ENCODE measurements around the gene FAM228A.
"Not testable (repeated sequence)": the region's sequence is repeated elsewhere in the genome, so short reads cannot be mapped to it uniquely, and the experiment has no call there.

Gene FAM228A

GRCh38 chr2:24164416-24164973 lies 10.4 kb upstream of the FAM228A start:
- H3K27ac ChIP-seq (ENCODE audit: low read depth, low read length): no peak overlapping the region

GRCh38 chr2:24169023-24169422 lies 5.8 kb upstream of the FAM228A start:
- no peak overlapping the region for H3K4me3 ChIP-seq (ENCODE audit: low read length)
- H3K4me1 ChIP-seq (ENCODE audit: control insufficient read depth, insufficient read depth, low read length): no peaks in the 10 kb centered on the region

More at GRCh38 chr2:24164416-24164973, 10.4 kb upstream of the FAM228A start:
- Histone ChIP-seq H3K4me3 (ENCODE audit: low read length) (no peak overlapping the region), H3K9ac (ENCODE audit: low read length) (no peak overlapping the region), H3K36me3 (ENCODE audit: control insufficient read depth, insufficient read depth, low read length) (no peaks in the 10 kb centered on the region), H3K27me3 (ENCODE audit: control insufficient read depth, insufficient read depth, low read length) (no peaks in the 10 kb centered on the region), H3K4me1 (ENCODE audit: control insufficient read depth, insufficient read depth, low read length) (no peaks in the 10 kb centered on the region)

GRCh38 chr2:24175631-24176187 lies 856 bp downstream of the FAM228A start:
- H3K27me3 ChIP-seq (ENCODE audit: control insufficient read depth, insufficient read depth, low read length): no peaks in the 10 kb centered on the region
- no peak overlapping the region for H3K9ac ChIP-seq (ENCODE audit: low read length)
- H3K36me3 ChIP-seq (ENCODE audit: control insufficient read depth, insufficient read depth, low read length): no peaks in the 10 kb centered on the region
- H3K27ac ChIP-seq (ENCODE audit: low read depth, low read length): no peak overlapping the region
- H3K4me1 ChIP-seq (ENCODE audit: control insufficient read depth, insufficient read depth, low read length): no peaks in the 10 kb centered on the region
- no peak overlapping the region for H3K4me3 ChIP-seq (ENCODE audit: low read length)

More at GRCh38 chr2:24169023-24169422, 5.8 kb upstream of the FAM228A start:
- Histone ChIP-seq H3K27ac (ENCODE audit: low read depth, low read length) (no peak overlapping the region), H3K27me3 (ENCODE audit: control insufficient read depth, insufficient read depth, low read length) (no peaks in the 10 kb centered on the region), H3K9ac (ENCODE audit: low read length) (no peak overlapping the region), H3K36me3 (ENCODE audit: control insufficient read depth, insufficient read depth, low read length) (no peaks in the 10 kb centered on the region)

- Histone ChIP-seq H3K9ac (ENCODE audit: low read length) (no peak overlapping the region), H3K27me3 (ENCODE audit: control insufficient read depth, insufficient read depth, low read length) (no peaks in the 10 kb centered on the region), H3K36me3 (ENCODE audit: control insufficient read depth, insufficient read depth, low read length) (no peaks in the 10 kb centered on the region), H3K27ac (ENCODE audit: low read depth, low read length) (no peak overlapping the region), H3K4me1 (ENCODE audit: control insufficient read depth, insufficient read depth, low read length) (no peaks in the 10 kb centered on the region), H3K4me3 (ENCODE audit: low read length) (no peak overlapping the region)
Observed at GRCh38 chr2:24176326-24176725, 1.5 kb downstream of the FAM228A start.

- Histone ChIP-seq H3K27me3 (ENCODE audit: control insufficient read depth, insufficient read depth, low read length) (no peaks in the 10 kb centered on the region), H3K4me1 (ENCODE audit: control insufficient read depth, insufficient read depth, low read length) (no peaks in the 10 kb centered on the region), H3K36me3 (ENCODE audit: control insufficient read depth, insufficient read depth, low read length) (no peaks in the 10 kb centered on the region), H3K4me3 (ENCODE audit: low read length) (no peak overlapping the region), H3K9ac (ENCODE audit: low read length) (no peak overlapping the region), H3K27ac (ENCODE audit: low read depth, low read length) (no peak overlapping the region)
Observed at GRCh38 chr2:24179683-24180082, 4.8 kb downstream of the FAM228A start.

GRCh38 chr2:24181849-24182248 lies 7.0 kb downstream of the FAM228A start:
- Histone ChIP-seq H3K4me1 (ENCODE audit: control insufficient read depth, insufficient read depth, low read length) (no peaks in the 10 kb centered on the region), H3K27me3 (ENCODE audit: control insufficient read depth, insufficient read depth, low read length) (no peaks in the 10 kb centered on the region), H3K4me3 (ENCODE audit: low read length) (no peak overlapping the region), H3K27ac (ENCODE audit: low read depth, low read length) (no peak overlapping the region), H3K36me3 (ENCODE audit: control insufficient read depth, insufficient read depth, low read length) (no peaks in the 10 kb centered on the region), H3K9ac (ENCODE audit: low read length) (no peak overlapping the region)

- Histone ChIP-seq H3K36me3 (ENCODE audit: control insufficient read depth, insufficient read depth, low read length) (no peaks in the 10 kb centered on the region), H3K9ac (ENCODE audit: low read length) (no peak overlapping the region), H3K4me1 (ENCODE audit: control insufficient read depth, insufficient read depth, low read length) (no peaks in the 10 kb centered on the region), H3K27me3 (ENCODE audit: control insufficient read depth, insufficient read depth, low read length) (no peaks in the 10 kb centered on the region), H3K27ac (ENCODE audit: low read depth, low read length) (no peak overlapping the region), H3K4me3 (ENCODE audit: low read length) (no peak overlapping the region)
Observed at GRCh38 chr2:24182507-24182906, 7.7 kb downstream of the FAM228A start.

- no peaks in the 10 kb centered on the region for H3K27me3 ChIP-seq (ENCODE audit: control insufficient read depth, insufficient read depth, low read length)
- H3K27ac ChIP-seq (ENCODE audit: low read depth, low read length): no peak overlapping the region
- no peak overlapping the region for H3K9ac ChIP-seq (ENCODE audit: low read length)
- no peaks in the 10 kb centered on the region for H3K36me3 ChIP-seq (ENCODE audit: control insufficient read depth, insufficient read depth, low read length)
- H3K4me1 ChIP-seq (ENCODE audit: control insufficient read depth, insufficient read depth, low read length): no peaks in the 10 kb centered on the region
- no peak overlapping the region for H3K4me3 ChIP-seq (ENCODE audit: low read length)
Observed at GRCh38 chr2:24183366-24184069, 8.7 kb downstream of the FAM228A start.

GRCh38 chr2:24189551-24189950 lies 14.7 kb downstream of the FAM228A start:
- Histone ChIP-seq H3K36me3 (ENCODE audit: control insufficient read depth, insufficient read depth, low read length) (no peaks in the 10 kb centered on the region), H3K27ac (ENCODE audit: low read depth, low read length) (no peak overlapping the region), H3K9ac (ENCODE audit: low read length) (no peak overlapping the region), H3K27me3 (ENCODE audit: control insufficient read depth, insufficient read depth, low read length) (no peaks in the 10 kb centered on the region), H3K4me3 (ENCODE audit: low read length) (no peak overlapping the region), H3K4me1 (ENCODE audit: control insufficient read depth, insufficient read depth, low read length) (no peaks in the 10 kb centered on the region)

GRCh38 chr2:24190503-24190902 lies 15.7 kb downstream of the FAM228A start:
- no peak overlapping the region for H3K9ac ChIP-seq (ENCODE audit: low read length)

GRCh38 chr2:24191156-24191555 lies 16.3 kb downstream of the FAM228A start:
- H3K27ac ChIP-seq (ENCODE audit: low read depth, low read length): no peak overlapping the region
- H3K4me1 ChIP-seq (ENCODE audit: control insufficient read depth, insufficient read depth, low read length): no peaks in the 10 kb centered on the region
- no peaks in the 10 kb centered on the region for H3K36me3 ChIP-seq (ENCODE audit: control insufficient read depth, insufficient read depth, low read length)
- H3K9ac ChIP-seq (ENCODE audit: low read length): no peak overlapping the region
- H3K27me3 ChIP-seq (ENCODE audit: control insufficient read depth, insufficient read depth, low read length): no peaks in the 10 kb centered on the region
- no peak overlapping the region for H3K4me3 ChIP-seq (ENCODE audit: low read length)

More at GRCh38 chr2:24190503-24190902, 15.7 kb downstream of the FAM228A start:
- no peaks in the 10 kb centered on the region for H3K27me3 ChIP-seq (ENCODE audit: control insufficient read depth, insufficient read depth, low read length)
- H3K4me1 ChIP-seq (ENCODE audit: control insufficient read depth, insufficient read depth, low read length): no peaks in the 10 kb centered on the region
- H3K36me3 ChIP-seq (ENCODE audit: control insufficient read depth, insufficient read depth, low read length): no peaks in the 10 kb centered on the region
- no peak overlapping the region for H3K4me3 ChIP-seq (ENCODE audit: low read length)
- no peak overlapping the region for H3K27ac ChIP-seq (ENCODE audit: low read depth, low read length)

- no peaks in the 10 kb centered on the region for H3K27me3 ChIP-seq (ENCODE audit: control insufficient read depth, insufficient read depth, low read length)
- H3K4me1 ChIP-seq (ENCODE audit: control insufficient read depth, insufficient read depth, low read length): no peaks in the 10 kb centered on the region
- H3K36me3 ChIP-seq (ENCODE audit: control insufficient read depth, insufficient read depth, low read length): no peaks in the 10 kb centered on the region
- H3K9ac ChIP-seq (ENCODE audit: low read length): no peak overlapping the region
- H3K27ac ChIP-seq (ENCODE audit: low read depth, low read length): no peak overlapping the region
- no peak overlapping the region for H3K4me3 ChIP-seq (ENCODE audit: low read length)
Observed at GRCh38 chr2:24191848-24192247, 17.0 kb downstream of the FAM228A start.

- H3K27ac ChIP-seq (ENCODE audit: low read depth, low read length); H3K4me1 ChIP-seq (ENCODE audit: control insufficient read depth, insufficient read depth, low read length); H3K4me3 ChIP-seq (ENCODE audit: low read length); H3K27me3 ChIP-seq (ENCODE audit: control insufficient read depth, insufficient read depth, low read length); H3K36me3 ChIP-seq (ENCODE audit: control insufficient read depth, insufficient read depth, low read length); H3K9ac ChIP-seq (ENCODE audit: low read length): not testable (repeated sequence)
Observed at GRCh38 chr2:24197213-24197612, 22.4 kb downstream of the FAM228A start.

All from rectal smooth muscle tissue (tissue), 1 donor.